ENCODE data around the gene PRLHR.

Gene PRLHR

GRCh38 chr10:118563373-118563890, 32.0 kb downstream of the PRLHR start:
- no peak for DNase-seq (ENCODE audit: low spot score)

GRCh38 chr10:118562851-118563250, 32.6 kb downstream of the PRLHR start:
- no peak for DNase-seq (ENCODE audit: low spot score)

- no peak for DNase-seq (ENCODE audit: low spot score)
These were observed 37.5 kb downstream of the PRLHR start for GRCh38 chr10:118557946-118558345.

- DNase-seq (ENCODE audit: low spot score), result no peak
These were observed 43.8 kb downstream of the PRLHR start for GRCh38 chr10:118551535-118552100.

- DNase-seq (ENCODE audit: low spot score), result no peak
These were observed 48.2 kb downstream of the PRLHR start for GRCh38 chr10:118547282-118547681.

GRCh38 chr10:118546479-118546878, 49.0 kb downstream of the PRLHR start:
- no peak for DNase-seq (ENCODE audit: low spot score)

GRCh38 chr10:118545381-118545780, 50.1 kb downstream of the PRLHR start:
- no peak for DNase-seq (ENCODE audit: low spot score)

- no peak for DNase-seq (ENCODE audit: low spot score)
These were observed 51.0 kb downstream of the PRLHR start for GRCh38 chr10:118544401-118544948.

GRCh38 chr10:118543714-118544400, 51.6 kb downstream of the PRLHR start:
- no peak for DNase-seq (ENCODE audit: low spot score)

GRCh38 chr10:118542745-118543144, 52.7 kb downstream of the PRLHR start:
- no peak for DNase-seq (ENCODE audit: low spot score)

- DNase-seq (ENCODE audit: low spot score), result no peak
These were observed 53.2 kb downstream of the PRLHR start for GRCh38 chr10:118542205-118542604.

GRCh38 chr10:118541718-118542117, 53.7 kb downstream of the PRLHR start:
- no peak for DNase-seq (ENCODE audit: low spot score)
